Subcutaneous abdominal adipose tissue (tissue), 5 donors: ENCODE data around the gene SORCS2.
"Not testable (repeated sequence)": the region's sequence is repeated elsewhere in the genome, so short reads cannot be mapped to it uniquely, and the experiment has no call there.

Experiments
- H3K27ac ChIP-seq: one replicate; pipeline ENCODE4 v1.7.0; 2013; ENCODE audit warnings: low read depth, mild to moderate bottlenecking, inconsistent platforms, low read length, moderate library complexity
- H3K27me3 ChIP-seq, 5 donors: one replicate each; pipeline ENCODE4 v1.7.0; 2013; ENCODE audit warnings: low read length in 5 of 5, inconsistent platforms in 1 of 5; ENCODE audit not compliant: control insufficient read depth in 5 of 5, insufficient read depth in 4 of 5
- H3K36me3 ChIP-seq, 5 donors: one replicate each; pipeline ENCODE4 v1.7.0; 2013; ENCODE audit warnings: low read length in 5 of 5; ENCODE audit not compliant: control insufficient read depth in 5 of 5, insufficient read depth in 5 of 5
- H3K4me1 ChIP-seq, 5 donors: one replicate each; pipeline ENCODE4 v1.7.0; 2013; ENCODE audit warnings: low read length in 5 of 5, mild to moderate bottlenecking in 3 of 5, moderate library complexity in 1 of 5; ENCODE audit not compliant: control insufficient read depth in 5 of 5, insufficient read depth in 5 of 5
- H3K4me3 ChIP-seq, 5 donors: one replicate each; pipeline ENCODE4 v1.7.0; 2013; ENCODE audit warnings: low read length in 5 of 5, low read depth in 1 of 5
- H3K9ac ChIP-seq, 5 donors: one replicate each; pipeline ENCODE4 v1.7.0; 2013; ENCODE audit warnings: low read length in 5 of 5, mild to moderate bottlenecking in 4 of 5, moderate library complexity in 3 of 5
- H3K9me3 ChIP-seq, 5 donors: one replicate each; pipeline ENCODE4 v1.7.0; 2013; ENCODE audit warnings: low read length in 5 of 5; ENCODE audit not compliant: control insufficient read depth in 5 of 5
- donor health status: healthy.
- donor health status: healthy.
- donor health status: healthy.
- donor health status: healthy.
- donor health status: healthy.

Gene SORCS2

DNA sequence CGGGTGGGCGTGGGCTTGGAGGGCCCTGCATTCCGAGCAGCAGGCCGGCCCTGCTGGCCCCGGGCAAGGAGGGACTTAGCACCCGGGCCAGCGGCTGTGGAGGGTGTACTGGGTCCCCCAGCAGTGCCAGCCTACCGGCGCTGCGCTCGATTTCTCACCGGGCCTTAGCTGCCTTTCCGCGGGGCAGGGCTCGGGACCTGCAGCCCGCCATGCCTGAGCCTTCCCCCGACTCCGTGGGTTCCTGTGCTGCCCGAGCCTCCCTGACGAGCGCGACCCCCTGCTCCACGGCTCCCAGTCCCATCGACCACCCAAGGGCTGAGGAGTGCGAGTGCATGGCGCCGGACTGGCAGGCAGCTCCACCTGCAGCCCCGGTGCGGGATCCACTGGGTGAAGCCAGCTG, 22.8 kb downstream of the SORCS2 start:
- not testable (repeated sequence) for H3K36me3 ChIP-seq, H3K9ac ChIP-seq, H3K4me3 ChIP-seq, H3K27ac ChIP-seq
- peaks cover 0 to 17% (median 9%) of the 10 kb centered on the region in 5 donors for H3K4me1 ChIP-seq
- peaks cover 0 to 11% (median 4%) of the 10 kb centered on the region in 5 donors for H3K27me3 ChIP-seq
- peaks cover 0 to 12% (median 7%) of the 10 kb centered on the region in 5 donors for H3K9me3 ChIP-seq

GRCh38 chr4:7217039-7217438, 24.7 kb downstream of the SORCS2 start:
- peaks cover 0 to 11% (median 2%) of the 10 kb centered on the region in 5 donors for H3K4me1 ChIP-seq
- no peak overlapping the region for H3K27ac ChIP-seq
- H3K9ac ChIP-seq = no peak overlapping the region
- H3K36me3 ChIP-seq = no peaks in the 10 kb centered on the region
- H3K4me3 ChIP-seq = no peak overlapping the region
- peaks cover 0 to 11% (median 4%) of the 10 kb centered on the region in 5 donors for H3K27me3 ChIP-seq
- H3K9me3 ChIP-seq = peaks cover 0 to 12% (median 7%) of the 10 kb centered on the region in 5 donors

- Histone ChIP-seq H3K27me3 (peaks cover 0 to 11% (median 4%) of the 10 kb centered on the region in 5 donors), H3K9ac (no peak overlapping the region), H3K36me3 (no peaks in the 10 kb centered on the region), H3K9me3 (peaks cover 0 to 12% (median 7%) of the 10 kb centered on the region in 5 donors), H3K4me3 (no peak overlapping the region), H3K27ac (no peak overlapping the region), H3K4me1 (peaks cover 0 to 6% (median 2%) of the 10 kb centered on the region in 5 donors)
These were observed 25.4 kb downstream of the SORCS2 start for GRCh38 chr4:7217474-7218321.

DNA sequence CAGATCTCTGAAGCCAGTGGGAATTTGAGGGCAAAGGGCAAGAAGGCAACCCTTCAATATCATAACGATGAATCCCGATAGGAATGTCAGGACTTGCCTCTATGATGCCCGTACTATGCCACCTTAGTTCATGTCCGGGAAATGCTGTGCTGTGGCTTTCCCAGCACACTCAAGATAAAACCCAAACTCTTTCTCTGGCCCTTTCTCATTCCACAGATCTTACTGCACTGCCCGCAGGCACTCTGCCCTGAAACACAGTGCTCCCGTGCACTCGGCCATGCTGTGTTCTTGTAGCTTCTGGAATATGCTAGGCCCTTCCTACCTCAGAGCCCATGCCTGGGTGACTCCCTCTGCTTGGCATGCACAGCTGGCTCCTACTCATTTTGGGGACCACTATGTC, 26.3 kb downstream of the SORCS2 start:
- H3K36me3 ChIP-seq = no peaks in the 10 kb centered on the region
- peaks cover 0 to 7% (median 0%) of the 10 kb centered on the region in 5 donors for H3K27me3 ChIP-seq
- H3K9me3 ChIP-seq = peaks cover 0 to 11% (median 7%) of the 10 kb centered on the region in 5 donors
- no peak overlapping the region for H3K27ac ChIP-seq
- H3K9ac ChIP-seq = no peak overlapping the region
- peaks cover 0 to 6% (median 2%) of the 10 kb centered on the region in 5 donors for H3K4me1 ChIP-seq
- H3K4me3 ChIP-seq = no peak overlapping the region

DNA sequence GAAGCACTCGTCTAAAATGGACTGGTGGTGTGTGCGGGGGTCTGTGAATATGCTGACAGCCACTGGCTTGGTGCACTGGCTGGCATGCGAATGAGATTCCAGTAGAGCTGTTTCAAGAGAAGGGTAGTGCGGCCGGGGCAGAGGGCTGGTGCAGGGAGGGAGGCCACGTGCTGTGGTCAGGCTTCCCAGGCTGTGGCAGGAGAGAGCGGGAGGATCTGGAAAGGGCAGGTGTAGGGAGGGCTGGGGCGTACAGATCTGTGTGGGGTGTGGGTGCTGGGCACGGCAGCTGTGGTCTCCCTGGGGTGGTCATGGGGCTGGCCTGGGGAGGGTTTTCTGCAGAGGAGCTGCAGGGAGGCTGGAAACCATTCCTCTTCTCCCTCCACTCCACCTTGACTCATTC, 30.2 kb downstream of the SORCS2 start:
- H3K27ac ChIP-seq = no peak overlapping the region
- H3K36me3 ChIP-seq = no peaks in the 10 kb centered on the region
- H3K4me1 ChIP-seq = peaks cover 0 to 6% (median 2%) of the 10 kb centered on the region in 5 donors
- H3K9me3 ChIP-seq = peaks cover 0 to 4% (median 0%) of the 10 kb centered on the region in 5 donors
- H3K9ac ChIP-seq = no peak overlapping the region
- peaks cover 0 to 12% (median 0%) of the 10 kb centered on the region in 5 donors for H3K27me3 ChIP-seq
- no peak overlapping the region for H3K4me3 ChIP-seq

DNA sequence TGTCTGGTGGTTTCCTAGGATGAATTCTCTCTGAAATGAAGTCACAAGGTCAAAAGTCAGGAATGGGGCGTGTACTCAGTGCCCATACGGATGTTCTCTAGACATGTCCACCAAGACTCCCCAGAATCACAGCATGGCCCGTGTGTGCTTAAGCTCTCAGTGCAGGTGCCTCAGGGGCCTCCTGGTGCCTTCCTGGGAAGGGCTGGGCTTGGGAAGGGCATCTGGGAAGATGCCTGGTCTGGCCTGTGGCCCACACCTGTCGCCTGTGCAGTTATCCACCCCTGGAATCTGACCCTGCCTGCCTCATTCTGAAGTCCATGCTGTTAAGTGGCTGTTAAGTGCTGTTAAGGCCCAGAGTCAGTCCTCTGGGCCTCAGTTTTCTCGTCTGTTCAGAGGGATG, 31.2 kb downstream of the SORCS2 start:
- Histone ChIP-seq H3K27ac (no peak overlapping the region), H3K27me3 (peaks cover 0 to 11% (median 4%) of the 10 kb centered on the region in 5 donors), H3K9me3 (peaks cover 0 to 4% (median 0%) of the 10 kb centered on the region in 5 donors), H3K9ac (no peak overlapping the region), H3K36me3 (no peaks in the 10 kb centered on the region), H3K4me1 (peaks cover 0 to under 1% (median 0%) of the 10 kb centered on the region in 5 donors), H3K4me3 (no peak overlapping the region)

- Histone ChIP-seq H3K4me3 (no peak overlapping the region), H3K27me3 (peaks cover 0 to 11% (median 4%) of the 10 kb centered on the region in 5 donors), H3K9ac (no peak overlapping the region), H3K9me3 (peaks cover 0 to 4% (median 0%) of the 10 kb centered on the region in 5 donors), H3K36me3 (no peaks in the 10 kb centered on the region), H3K27ac (no peak overlapping the region), H3K4me1 (no peaks in the 10 kb centered on the region)
These were observed 31.7 kb downstream of the SORCS2 start for GRCh38 chr4:7224001-7224400.

DNA sequence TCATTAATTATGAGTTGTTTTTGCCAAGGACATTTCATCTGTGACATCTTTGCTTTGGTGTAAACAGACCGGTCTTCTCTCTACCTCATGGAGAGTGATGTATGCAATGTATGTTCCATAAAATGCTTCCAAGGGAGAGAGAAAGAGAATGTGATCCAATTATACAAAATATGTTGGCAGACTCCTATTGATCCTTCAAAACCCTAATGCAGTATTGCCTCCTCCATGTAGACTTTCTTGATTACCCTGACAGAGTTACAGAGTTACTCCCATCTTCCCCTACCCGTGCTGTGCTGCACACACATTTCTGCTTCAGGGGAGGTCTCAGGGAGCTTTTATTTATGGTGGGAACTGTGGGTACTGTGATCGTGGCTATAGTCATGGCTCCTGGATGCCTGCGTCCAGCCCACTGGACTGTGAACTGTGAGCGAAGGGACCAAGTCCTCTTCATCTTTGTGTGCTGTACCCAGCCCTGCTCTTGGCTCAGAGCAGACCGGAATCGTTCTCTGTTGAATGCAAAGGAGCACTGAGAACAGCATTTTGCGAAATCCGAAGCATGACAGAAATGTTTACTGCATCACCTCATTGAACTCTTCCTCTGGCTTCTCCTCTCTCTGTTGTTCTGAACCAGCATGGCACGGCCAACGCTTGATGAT, 32.7 kb downstream of the SORCS2 start:
- H3K4me3 ChIP-seq = no peak overlapping the region
- H3K27ac ChIP-seq = no peak overlapping the region
- peaks cover 0 to 4% (median 0%) of the 10 kb centered on the region in 5 donors for H3K9me3 ChIP-seq
- no peak overlapping the region for H3K9ac ChIP-seq
- H3K4me1 ChIP-seq = no peaks in the 10 kb centered on the region
- H3K36me3 ChIP-seq = no peaks in the 10 kb centered on the region
- H3K27me3 ChIP-seq = peaks cover 0 to 11% (median 4%) of the 10 kb centered on the region in 5 donors

GRCh38 chr4:7226439-7226838, 34.1 kb downstream of the SORCS2 start:
- H3K36me3 ChIP-seq = no peaks in the 10 kb centered on the region
- H3K27ac ChIP-seq = no peak overlapping the region
- no peaks in the 10 kb centered on the region for H3K4me1 ChIP-seq
- no peak overlapping the region for H3K4me3 ChIP-seq
- H3K9me3 ChIP-seq = peaks cover 0 to 4% (median 0%) of the 10 kb centered on the region in 5 donors
- peaks cover 0 to 11% (median 4%) of the 10 kb centered on the region in 5 donors for H3K27me3 ChIP-seq
- H3K9ac ChIP-seq = no peak overlapping the region

DNA sequence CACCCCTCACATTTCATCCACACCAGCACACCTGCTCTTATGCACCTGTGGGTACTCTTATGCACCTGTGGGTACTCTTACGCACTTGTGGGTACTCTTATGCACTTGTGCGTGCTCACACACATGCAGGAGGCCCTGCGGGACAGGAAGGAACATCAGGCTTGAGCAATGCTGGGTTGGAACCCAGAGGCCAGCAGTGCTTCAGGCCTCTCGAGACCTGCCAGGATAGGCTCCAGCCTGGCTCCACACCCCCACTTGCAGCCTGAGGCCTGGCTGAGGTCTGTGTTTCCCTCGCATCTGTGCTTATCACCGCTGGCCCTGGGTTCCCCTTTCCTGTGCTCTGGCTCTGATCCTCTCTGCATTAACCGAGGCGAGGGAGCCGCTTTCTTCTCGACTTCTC, 34.7 kb downstream of the SORCS2 start:
- Histone ChIP-seq H3K9ac (no peak overlapping the region), H3K9me3 (peaks cover 0 to 4% (median 0%) of the 10 kb centered on the region in 5 donors), H3K4me1 (no peaks in the 10 kb centered on the region), H3K27me3 (peaks cover 0 to 11% (median 4%) of the 10 kb centered on the region in 5 donors), H3K4me3 (no peak overlapping the region), H3K27ac (no peak overlapping the region), H3K36me3 (no peaks in the 10 kb centered on the region)
